ENCODE data around the gene SLC8A1. TPM values are rescaled to one million over a fixed set of nuclear protein-coding genes. Genes with fewer than 3 reads are reported as not detected.

SLC8A1 gene
- total RNA-seq, 2 donors from 2014 or later = 0.66 to 7.8 TPM

GRCh38 chr2:40248294-40248693 is 203.6 kb downstream of the SLC8A1 start:
- Histone ChIP-seq H3K4me1 (peaks cover 6% of the 10 kb centered on the region), H3K36me3 (replicated peaks in 1 of 2; ENCODE audit: insufficient read depth in 1 of 2, low read depth in 2 of 2) (no peaks in the 10 kb centered on the region), H3K27ac (no peak overlapping the region), H3K9me3 (no peaks in the 10 kb centered on the region), H3K4me3 (no peak overlapping the region), H3K27me3 (no peaks in the 10 kb centered on the region)
- TF ChIP-seq POLR2A (IDR thresholded peaks at IDR 0.05) (no peak), CTCF (IDR thresholded peaks at IDR 0.05) (no peak)
- intact Hi-C loops (cut with DNase I) = no loop called here
- DNase-seq = no peak
- WGBS, 2 donors = 73 to 88% methylated on average over 1 of the region's 1 CpG
- no peak for ATAC-seq

GRCh38 chr2:40244675-40245074 is 207.2 kb downstream of the SLC8A1 start:
- WGBS, 2 donors = 0% methylated on average over 1 of the region's 1 CpG
- Histone ChIP-seq H3K27ac (no peak overlapping the region), H3K4me3 (no peak overlapping the region), H3K27me3 (no peaks in the 10 kb centered on the region), H3K9me3 (no peaks in the 10 kb centered on the region), H3K36me3 (replicated peaks in 1 of 2; ENCODE audit: insufficient read depth in 1 of 2, low read depth in 2 of 2) (no peaks in the 10 kb centered on the region), H3K4me1 (no peaks in the 10 kb centered on the region)
- intact Hi-C loops (cut with DNase I) = no loop called here
- peak; percentile 36 to 64 (median 52) for DNase-seq
- ATAC-seq = peak; percentile 43
- TF ChIP-seq CTCF (IDR thresholded peaks at IDR 0.05) = peak in 6 of 7 experiments; percentile 28 to 44 (median 34)
- no peak for TF ChIP-seq POLR2A (IDR thresholded peaks at IDR 0.05)

GRCh38 chr2:40244251-40244650 is 207.6 kb downstream of the SLC8A1 start:
- DNase-seq (no peak), ATAC-seq (no peak)
- Histone ChIP-seq H3K36me3 (replicated peaks in 1 of 2; ENCODE audit: insufficient read depth in 1 of 2, low read depth in 2 of 2) (no peaks in the 10 kb centered on the region), H3K9me3 (no peaks in the 10 kb centered on the region), H3K27ac (no peak overlapping the region), H3K4me1 (no peaks in the 10 kb centered on the region), H3K4me3 (no peak overlapping the region), H3K27me3 (no peaks in the 10 kb centered on the region)
- TF ChIP-seq POLR2A (IDR thresholded peaks at IDR 0.05) = no peak
- TF ChIP-seq CTCF (IDR thresholded peaks at IDR 0.05) = no peak
- WGBS, 2 donors = 34 to 46% methylated on average over 6 of the region's 6 CpGs
- intact Hi-C loops (cut with DNase I) = no loop called here

GRCh38 chr2:40243581-40244187 is 208.2 kb downstream of the SLC8A1 start:
- WGBS, 2 donors = 60 to 62% methylated on average over 3 of the region's 3 CpGs
- ATAC-seq = no peak
- no peaks in the 10 kb centered on the region for H3K9me3 ChIP-seq
- H3K27ac ChIP-seq = no peak overlapping the region
- no peak for DNase-seq
- H3K36me3 ChIP-seq (replicated peaks in 1 of 2; ENCODE audit: insufficient read depth in 1 of 2, low read depth in 2 of 2) = no peaks in the 10 kb centered on the region
- no peaks in the 10 kb centered on the region for H3K4me1 ChIP-seq
- no peak overlapping the region for H3K4me3 ChIP-seq
- intact Hi-C loops (cut with DNase I) = no loop called here
- H3K27me3 ChIP-seq = no peaks in the 10 kb centered on the region
- no peak for TF ChIP-seq CTCF (IDR thresholded peaks at IDR 0.05)

- DNase-seq (no peak), ATAC-seq (no peak)
- Histone ChIP-seq H3K36me3 (replicated peaks in 1 of 2; ENCODE audit: insufficient read depth in 1 of 2, low read depth in 2 of 2) (no peaks in the 10 kb centered on the region), H3K4me1 (no peaks in the 10 kb centered on the region), H3K27me3 (no peaks in the 10 kb centered on the region), H3K27ac (no peak overlapping the region), H3K4me3 (no peak overlapping the region), H3K9me3 (no peaks in the 10 kb centered on the region)
- TF ChIP-seq CTCF (IDR thresholded peaks at IDR 0.05) (no peak), POLR2A (IDR thresholded peaks at IDR 0.05) (no peak)
- intact Hi-C loops (cut with DNase I) = no loop called here
- 67 to 83% methylated on average over 3 of the region's 3 CpGs for WGBS, 2 donors
Measured at GRCh38 chr2:40242315-40242714, 209.6 kb downstream of the SLC8A1 start.
